Upper lobe of right lung (tissue), 1 donor: ENCODE measurements around the gene CMIP. TPM values are rescaled to one million over a fixed set of nuclear protein-coding genes. Genes with fewer than 3 reads are reported as not detected.

Source experiments
- ATAC-seq: fragments of 200-7000 bp; cut with Tn5 transposase; one replicate; pipeline ENCODE4 v1.9.1; 2020; ENCODE audit warnings: mild to moderate bottlenecking, moderate library complexity
- DNase-seq: peaks from one replicate; pipeline ENCODE4 v3.0.0-alpha.2; 2020
- H3K27ac ChIP-seq: fragments of 200-600 bp; one replicate; pipeline ENCODE4 v1.8.0; 2022
- H3K27me3 ChIP-seq: fragments of 200-600 bp; one replicate; pipeline ENCODE4 v1.8.0; 2022; ENCODE audit warnings: mild to moderate bottlenecking
- H3K36me3 ChIP-seq: fragments of 200-600 bp; one replicate; pipeline ENCODE4 v1.8.0; 2022
- H3K4me1 ChIP-seq: fragments of 200-600 bp; one replicate; pipeline ENCODE4 v1.8.0; 2022
- H3K4me3 ChIP-seq: fragments of 200-600 bp; one replicate; pipeline ENCODE4 v1.8.0; 2022; ENCODE audit warnings: mild to moderate bottlenecking
- H3K9me3 ChIP-seq: fragments of 200-600 bp; one replicate; pipeline ENCODE4 v1.8.0; 2022
- CTCF ChIP-seq: fragments of 200-600 bp; IDR thresholded peaks from one replicate; pipeline ENCODE4 v1.8.0; 2022; ENCODE audit warnings: antibody characterized with exemption
- intact Hi-C: fragments of 100-400 bp; cut with DNase I; formaldehyde crosslinking; loops from one replicate; pipeline ENCODE4 v1.11.0; 2022
- total RNA-seq: library from RNA; stranded (reverse); fragmentation: NEBNext Ultra II Directional; extraction: Animal tissue kit (Norgen Biotek cat#: 25700); gene quantifications from one replicate; pipeline ENCODE4 v1.2.1, GENCODE V29; 2021
- donor health status: DM: no; HTN: yes; CAD: no; lungs with severe emphysema.

The CMIP gene
- total RNA-seq, 1 donor from 2014 or later, result 73.8 TPM

- Histone ChIP-seq H3K36me3 (no peaks in the 10 kb centered on the region), H3K4me1 (no peaks in the 10 kb centered on the region), H3K27me3 (no peaks in the 10 kb centered on the region), H3K9me3 (no peaks in the 10 kb centered on the region), H3K4me3 (no peak overlapping the region), H3K27ac (no peak overlapping the region)
- intact Hi-C loops, result no loop called here
- ATAC-seq (no peak), DNase-seq (no peak)
- TF ChIP-seq CTCF, result no peak
Observed at GRCh38 chr16:81717662-81718189, 273.1 kb downstream of the CMIP start.

GRCh38 chr16:81718637-81719036 is 274.0 kb downstream of the CMIP start:
- no peaks in the 10 kb centered on the region for H3K27me3 ChIP-seq
- no peaks in the 10 kb centered on the region for H3K36me3 ChIP-seq
- no peak overlapping the region for H3K27ac ChIP-seq
- no peak overlapping the region for H3K4me3 ChIP-seq
- ATAC-seq (peak; percentile 28), DNase-seq (no peak)
- intact Hi-C loops, result no loop called here
- no peaks in the 10 kb centered on the region for H3K9me3 ChIP-seq
- no peaks in the 10 kb centered on the region for H3K4me1 ChIP-seq
- no peak for TF ChIP-seq CTCF

- Histone ChIP-seq H3K27ac (no peak overlapping the region), H3K9me3 (no peaks in the 10 kb centered on the region), H3K4me1 (no peaks in the 10 kb centered on the region), H3K4me3 (no peak overlapping the region), H3K27me3 (no peaks in the 10 kb centered on the region), H3K36me3 (no peaks in the 10 kb centered on the region)
- intact Hi-C loops, result loop anchor here (5.0 kb wide), 1 partner anchor 353 kb away; no protein-coding TSS in a partner anchor
- TF ChIP-seq CTCF, result no peak
- DNase-seq (no peak), ATAC-seq (no peak)
Observed at GRCh38 chr16:81719993-81720392, 275.4 kb downstream of the CMIP start.

- no peak for ATAC-seq
- H3K4me3 ChIP-seq, result no peak overlapping the region
- no peaks in the 10 kb centered on the region for H3K9me3 ChIP-seq
- no peak for DNase-seq
- no peak overlapping the region for H3K27ac ChIP-seq
- intact Hi-C loops, result loop anchor here (5.0 kb wide), 1 partner anchor 354 kb away; no protein-coding TSS in a partner anchor
- H3K27me3 ChIP-seq, result no peaks in the 10 kb centered on the region
- no peaks in the 10 kb centered on the region for H3K4me1 ChIP-seq
- no peaks in the 10 kb centered on the region for H3K36me3 ChIP-seq
- no peak for TF ChIP-seq CTCF
Observed at GRCh38 chr16:81720973-81721906, 276.6 kb downstream of the CMIP start.

GRCh38 chr16:81723098-81723723 is 278.6 kb downstream of the CMIP start:
- peak; percentile 71 for TF ChIP-seq CTCF
- Histone ChIP-seq H3K9me3 (no peaks in the 10 kb centered on the region), H3K4me3 (no peak overlapping the region), H3K36me3 (no peaks in the 10 kb centered on the region), H3K27ac (no peak overlapping the region), H3K4me1 (no peaks in the 10 kb centered on the region), H3K27me3 (no peaks in the 10 kb centered on the region)
- intact Hi-C loops, result loop anchor here (5.0 kb wide), 1 partner anchor 356 kb away; no protein-coding TSS in a partner anchor
- ATAC-seq, result peak; percentile 94
- no peak for DNase-seq
